ENCODE results near the gene ZNF581.

The ZNF581 gene

GRCh38 chr19:55668603-55669348 lies 25.3 kb downstream of the ZNF581 start:
- DNase-seq, result no peak

GRCh38 chr19:55669418-55670279 lies 26.2 kb downstream of the ZNF581 start:
- DNase-seq, result no peak

- DNase-seq, result peak; percentile 52
Observed at GRCh38 chr19:55670280-55671053, 27.0 kb downstream of the ZNF581 start.

GRCh38 chr19:55671054-55671378 lies 27.6 kb downstream of the ZNF581 start:
- no peak for DNase-seq

GRCh38 chr19:55672418-55672817 lies 29.0 kb downstream of the ZNF581 start:
- no peak for DNase-seq

GRCh38 chr19:55673465-55673864 lies 30.0 kb downstream of the ZNF581 start:
- no peak for DNase-seq

GRCh38 chr19:55673889-55674288 lies 30.4 kb downstream of the ZNF581 start:
- no peak for DNase-seq

GRCh38 chr19:55674459-55674840 lies 31.0 kb downstream of the ZNF581 start:
- no peak for DNase-seq

- DNase-seq, result peak; percentile 98
Observed at GRCh38 chr19:55674841-55675660, 31.6 kb downstream of the ZNF581 start, which contains the start of gene EPN1. TSS of gene EPN1 (plus strand) at chr19:55675226. CDS start at chr19:55678628, 3,402 bp downstream.

GRCh38 chr19:55675661-55676354 lies 32.4 kb downstream of the ZNF581 start:
- DNase-seq, result no peak

GRCh38 chr19:55676383-55676782 lies 32.9 kb downstream of the ZNF581 start:
- DNase-seq, result no peak

GRCh38 chr19:55676889-55677505 lies 33.5 kb downstream of the ZNF581 start:
- no peak for DNase-seq

- no peak for DNase-seq
Observed at GRCh38 chr19:55677572-55678028, 34.2 kb downstream of the ZNF581 start.

- DNase-seq, result no peak
Observed at GRCh38 chr19:55678121-55678671, 34.7 kb downstream of the ZNF581 start.

- no peak for DNase-seq
Observed at GRCh38 chr19:55679343-55680257, 36.2 kb downstream of the ZNF581 start.

- DNase-seq, result no peak
Observed at GRCh38 chr19:55680339-55681130, 37.1 kb downstream of the ZNF581 start.

GRCh38 chr19:55681131-55682092 lies 38.0 kb downstream of the ZNF581 start:
- no peak for DNase-seq

Data from COR-L47 (cell line).